SU-DHL-6 (cell line): Measurements from ENCODE around the gene ZRANB3.
"Not testable (repeated sequence)": the region's sequence is repeated elsewhere in the genome, so short reads cannot be mapped to it uniquely, and the experiment has no call there.

ENCODE experiments used
- H2AFZ ChIP-seq: fragments of 200-600 bp; sonication (generic); 2 replicates; pipeline ENCODE4 v1.6.1; 2014; ENCODE audit warnings: low read depth, mild to moderate bottlenecking, moderate library complexity, mixed read lengths, antibody characterized with exemption, low read length; ENCODE audit not compliant: severe bottlenecking
- H3F3A ChIP-seq: fragments of 200-600 bp; shearing (Covaris generic); 2 replicates; pipeline ENCODE4 v1.6.0; 2016; ENCODE audit warnings: antibody characterized with exemption, mild to moderate bottlenecking; ENCODE audit not compliant: insufficient read depth
- H3K27ac ChIP-seq: fragments of 200-600 bp; sonication (generic); 2 replicates; pipeline ENCODE4 v1.5.1; 2016; ENCODE audit warnings: low read depth, mild to moderate bottlenecking, low read length, moderate library complexity, mixed read lengths
- H3K27me3 ChIP-seq: fragments of 200-600 bp; sonication (generic), shearing (Covaris generic); 2 replicates; pipeline ENCODE4 v1.6.0; 2014; ENCODE audit warnings: mild to moderate bottlenecking, low read length
- H3K36me3 ChIP-seq: fragments of 200-600 bp; sonication (generic); 2 replicates; pipeline ENCODE4 v1.6.1; 2014; ENCODE audit warnings: mild to moderate bottlenecking, low read length, mixed read lengths
- H3K4me2 ChIP-seq: fragments of 300-600, 200-600 bp; shearing (Covaris generic), sonication (generic); 2 replicates; pipeline ENCODE4 v1.6.0; 2014; ENCODE audit warnings: low read length, low read depth, mild to moderate bottlenecking; ENCODE audit not compliant: poor library complexity, severe bottlenecking
- H3K4me3 ChIP-seq: fragments of 200-600 bp; sonication (generic); 2 replicates; pipeline ENCODE4 v1.5.1; 2014; ENCODE audit warnings: antibody characterized with exemption, low read length, mild to moderate bottlenecking, mixed read lengths; ENCODE audit not compliant: insufficient read depth, poor library complexity, severe bottlenecking
- H3K79me2 ChIP-seq: fragments of 200-600 bp; sonication (generic); 2 replicates; pipeline ENCODE4 v1.6.1; 2014; ENCODE audit warnings: mild to moderate bottlenecking, low read length, moderate library complexity; ENCODE audit not compliant: insufficient read depth
- H3K9ac ChIP-seq: fragments of 200-600 bp; sonication (generic); 2 replicates; pipeline ENCODE4 v1.7.0; 2014; ENCODE audit warnings: mild to moderate bottlenecking, low read length
- H3K9me2 ChIP-seq: fragments of 200-600 bp; sonication (generic); replicated peaks from 2 replicates; pipeline ENCODE4 v1.6.1; 2014; ENCODE audit warnings: low read length; ENCODE audit not compliant: insufficient read depth
- H3K9me3 ChIP-seq: fragments of 200-600 bp; sonication (generic); 2 replicates; pipeline ENCODE4 v1.6.1; 2014; ENCODE audit warnings: low read length, mixed read lengths; ENCODE audit not compliant: insufficient read depth
- H4K20me1 ChIP-seq: fragments of 200-600 bp; sonication (generic); 2 replicates; pipeline ENCODE4 v1.6.1; 2014; ENCODE audit warnings: low read depth, mild to moderate bottlenecking, antibody characterized with exemption, low read length, moderate library complexity, mixed read lengths
- EZH2phosphoT487 ChIP-seq: fragments of 200-600 bp; sonication (generic), shearing (Covaris generic); conservative IDR thresholded peaks from 2 replicates; pipeline ENCODE4 v1.6.1; 2018; ENCODE audit warnings: mild to moderate bottlenecking, antibody characterized with exemption, low read length, moderate library complexity, mixed read lengths
- TF ChIP-seq, protein P1 (sequence below): fragments of 200-600 bp; sonication (generic); IDR thresholded peaks from one replicate; pipeline ENCODE4 v1.5.1; 2017; ENCODE audit warnings: antibody characterized with exemption, mild to moderate bottlenecking, low read length, moderate library complexity; ENCODE audit not compliant: insufficient read depth, poor library complexity, severe bottlenecking

Gene ZRANB3

DNA sequence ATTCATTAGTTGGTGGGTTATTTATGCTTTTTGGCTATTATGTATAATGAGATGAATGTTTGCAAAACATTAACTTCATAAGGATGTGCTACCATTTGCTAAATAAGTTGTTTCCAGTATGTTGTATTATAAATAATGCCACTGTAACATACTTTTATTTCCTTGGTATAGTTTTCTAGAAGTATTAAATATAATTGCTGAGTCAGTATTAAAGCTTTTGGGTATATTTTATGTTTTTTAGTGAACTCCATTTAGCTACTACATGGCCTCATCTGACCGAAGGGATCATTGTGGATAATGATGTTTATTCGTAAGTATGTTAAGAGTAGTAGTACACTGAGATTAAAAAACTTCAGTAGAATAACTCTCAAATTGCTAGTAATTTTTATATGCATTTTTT is 405.1 kb downstream of the ZRANB3 start:
- Histone ChIP-seq H2AFZ (no peak overlapping the region), H3K9ac (no peak overlapping the region), H3K4me3 (no peak overlapping the region), H3K27ac (no peak overlapping the region), H3F3A (no peaks in the 10 kb centered on the region), H3K9me3 (no peaks in the 10 kb centered on the region), H3K36me3 (peaks cover 52% of the 10 kb centered on the region), H4K20me1 (no peaks in the 10 kb centered on the region), H3K4me2 (no peak overlapping the region), H3K9me2 (no peaks in the 10 kb centered on the region), H3K79me2 (no peaks in the 10 kb centered on the region), H3K27me3 (no peaks in the 10 kb centered on the region)
- TF ChIP-seq, protein P1, sequence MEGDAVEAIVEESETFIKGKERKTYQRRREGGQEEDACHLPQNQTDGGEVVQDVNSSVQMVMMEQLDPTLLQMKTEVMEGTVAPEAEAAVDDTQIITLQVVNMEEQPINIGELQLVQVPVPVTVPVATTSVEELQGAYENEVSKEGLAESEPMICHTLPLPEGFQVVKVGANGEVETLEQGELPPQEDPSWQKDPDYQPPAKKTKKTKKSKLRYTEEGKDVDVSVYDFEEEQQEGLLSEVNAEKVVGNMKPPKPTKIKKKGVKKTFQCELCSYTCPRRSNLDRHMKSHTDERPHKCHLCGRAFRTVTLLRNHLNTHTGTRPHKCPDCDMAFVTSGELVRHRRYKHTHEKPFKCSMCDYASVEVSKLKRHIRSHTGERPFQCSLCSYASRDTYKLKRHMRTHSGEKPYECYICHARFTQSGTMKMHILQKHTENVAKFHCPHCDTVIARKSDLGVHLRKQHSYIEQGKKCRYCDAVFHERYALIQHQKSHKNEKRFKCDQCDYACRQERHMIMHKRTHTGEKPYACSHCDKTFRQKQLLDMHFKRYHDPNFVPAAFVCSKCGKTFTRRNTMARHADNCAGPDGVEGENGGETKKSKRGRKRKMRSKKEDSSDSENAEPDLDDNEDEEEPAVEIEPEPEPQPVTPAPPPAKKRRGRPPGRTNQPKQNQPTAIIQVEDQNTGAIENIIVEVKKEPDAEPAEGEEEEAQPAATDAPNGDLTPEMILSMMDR: no peak
- TF ChIP-seq EZH2phosphoT487: no peak

GRCh38 chr2:135124924-135125886 is 405.8 kb downstream of the ZRANB3 start:
- Histone ChIP-seq H3K9me2 (no peaks in the 10 kb centered on the region), H3K27ac (no peak overlapping the region), H3K36me3 (peaks cover 59% of the 10 kb centered on the region)

DNA sequence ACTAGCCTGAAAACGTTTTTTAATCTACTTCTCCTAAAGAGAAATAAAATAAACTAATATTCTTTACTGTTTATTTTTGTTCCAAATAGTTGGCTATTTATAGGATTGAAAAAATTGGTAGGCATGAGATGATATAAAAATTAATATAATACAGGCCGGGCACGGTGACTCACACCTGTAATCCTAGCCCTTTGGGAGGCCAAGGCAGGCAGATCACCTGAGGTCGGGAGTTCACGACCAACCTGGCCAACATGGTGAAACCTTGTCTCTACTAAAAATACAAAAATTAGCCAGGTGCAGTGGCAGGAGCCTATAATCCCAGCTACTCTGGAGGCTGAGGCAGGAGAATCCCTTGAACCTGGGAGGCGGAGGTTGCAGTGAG is 409.4 kb downstream of the ZRANB3 start:
- H3K9me2 ChIP-seq, H3K79me2 ChIP-seq, H3F3A ChIP-seq: not testable (repeated sequence)

More at GRCh38 chr2:135124924-135125886, 405.8 kb downstream of the ZRANB3 start:
- Histone ChIP-seq H3K9ac (no peak overlapping the region), H3K79me2 (no peaks in the 10 kb centered on the region), H3K27me3 (no peaks in the 10 kb centered on the region), H3K4me3 (no peak overlapping the region), H4K20me1 (no peaks in the 10 kb centered on the region), H2AFZ (no peak overlapping the region), H3K4me2 (no peak overlapping the region), H3K9me3 (no peaks in the 10 kb centered on the region), H3F3A (no peaks in the 10 kb centered on the region)
- TF ChIP-seq, protein P1: no peak
- no peak for TF ChIP-seq EZH2phosphoT487

More for the DNA sequence above, 409.4 kb downstream of the ZRANB3 start:
- H3K36me3 ChIP-seq: peaks cover 47% of the 10 kb centered on the region
- not testable (repeated sequence) for H2AFZ ChIP-seq, H3K4me3 ChIP-seq, H4K20me1 ChIP-seq, H3K9ac ChIP-seq, H3K4me2 ChIP-seq, H3K9me3 ChIP-seq, H3K27ac ChIP-seq, H3K27me3 ChIP-seq
